H9 (cell line): ENCODE measurements around the gene DAPK2. TPM values are rescaled to one million over a fixed set of nuclear protein-coding genes. Genes with fewer than 3 reads are reported as not detected.

ENCODE experiments used
- DNase-seq: peaks from one replicate; pipeline ENCODE4 v3.0.0-alpha.2; 2017
- H2AFZ ChIP-seq: one replicate; pipeline ENCODE4 v1.6.1; 2013; ENCODE audit warnings: mild to moderate bottlenecking, low read length, control low read depth, moderate library complexity
- H2AK5ac ChIP-seq: 2 replicates; pipeline ENCODE4 v1.6.1; 2013; ENCODE audit warnings: low read length, control low read depth, mixed read lengths; ENCODE audit not compliant: insufficient read length
- H2BK120ac ChIP-seq: one replicate; pipeline ENCODE4 v1.6.1; 2013; ENCODE audit warnings: low read depth, mild to moderate bottlenecking, low read length, control low read depth, inconsistent platforms; ENCODE audit not compliant: poor library complexity, severe bottlenecking
- H2BK12ac ChIP-seq: 2 replicates; pipeline ENCODE4 v1.6.1; 2013; ENCODE audit warnings: low read length, control low read depth, mixed read lengths, low read depth; ENCODE audit not compliant: insufficient read length
- H2BK15ac ChIP-seq: 2 replicates; pipeline ENCODE4 v1.6.1; 2013; ENCODE audit warnings: low read depth, low read length, control low read depth
- H2BK20ac ChIP-seq: one replicate; pipeline ENCODE4 v1.6.1; 2013; ENCODE audit warnings: low read depth, mild to moderate bottlenecking, low read length, control low read depth, inconsistent platforms; ENCODE audit not compliant: poor library complexity, severe bottlenecking
- H2BK5ac ChIP-seq: 2 replicates; pipeline ENCODE4 v1.6.1; 2013; ENCODE audit warnings: low read length, control low read depth, mixed read lengths; ENCODE audit not compliant: insufficient read length
- H3K14ac ChIP-seq: 2 replicates; pipeline ENCODE4 v1.6.1; 2013; ENCODE audit warnings: low read length, control low read depth; ENCODE audit not compliant: insufficient read depth
- H3K18ac ChIP-seq: 2 replicates; pipeline ENCODE4 v1.6.1; 2013; ENCODE audit warnings: low read depth, mild to moderate bottlenecking, mixed read lengths, low read length, control low read depth; ENCODE audit not compliant: insufficient read length
- H3K23ac ChIP-seq: 2 replicates; pipeline ENCODE4 v1.6.1; 2013; ENCODE audit warnings: low read length, control low read depth, mixed read lengths, low read depth; ENCODE audit not compliant: insufficient read length
- H3K23me2 ChIP-seq: 2 replicates; pipeline ENCODE4 v1.6.1; 2013; ENCODE audit warnings: low read depth, mild to moderate bottlenecking, mixed read lengths, low read length, control low read depth; ENCODE audit not compliant: insufficient read length, poor library complexity, severe bottlenecking
- H3K27ac ChIP-seq: 2 replicates; pipeline ENCODE4 v1.5.1; 2013; ENCODE audit warnings: low read length, control low read depth, mixed read lengths, low read depth; ENCODE audit not compliant: insufficient read length
- H3K27me3 ChIP-seq: 2 replicates; pipeline ENCODE4 v1.6.1; 2013; ENCODE audit warnings: low read length, control low read depth, inconsistent platforms; ENCODE audit not compliant: insufficient read depth
- H3K4ac ChIP-seq: 2 replicates; pipeline ENCODE4 v1.6.1; 2013; ENCODE audit warnings: low read depth, mild to moderate bottlenecking, control low read depth, inconsistent platforms, low read length, moderate library complexity
- H3K4me1 ChIP-seq: 2 replicates; pipeline ENCODE4 v1.6.1; 2013; ENCODE audit warnings: low read length, control low read depth, inconsistent platforms; ENCODE audit not compliant: insufficient read depth
- H3K4me2 ChIP-seq: 2 replicates; pipeline ENCODE4 v1.6.1; 2013; ENCODE audit warnings: low read length, control low read depth, mixed read lengths; ENCODE audit not compliant: insufficient read length, insufficient read depth
- H3K56ac ChIP-seq: 2 replicates; pipeline ENCODE4 v1.6.1; 2013; ENCODE audit warnings: low read depth, mild to moderate bottlenecking, mixed read lengths, low read length, control low read depth; ENCODE audit not compliant: insufficient read length
- H3K79me1 ChIP-seq: 2 replicates; pipeline ENCODE4 v1.6.1; 2013; ENCODE audit warnings: low read depth, mild to moderate bottlenecking, moderate library complexity, low read length, control low read depth, inconsistent platforms; ENCODE audit not compliant: insufficient read depth, poor library complexity, severe bottlenecking
- H3K79me2 ChIP-seq: 2 replicates; pipeline ENCODE4 v1.6.1; 2013; ENCODE audit warnings: low read length, control low read depth, inconsistent platforms; ENCODE audit not compliant: insufficient read depth
- H3K9ac ChIP-seq: 2 replicates; pipeline ENCODE4 v1.6.1; 2013; ENCODE audit warnings: low read length, control low read depth, mixed read lengths; ENCODE audit not compliant: insufficient read length; ENCODE audit errors: extremely low read depth
- H3K9me3 ChIP-seq: one replicate; pipeline ENCODE4 v1.6.1; 2013; ENCODE audit warnings: low read depth, low read length, inconsistent platforms; ENCODE audit not compliant: control insufficient read depth
- H3T11ph ChIP-seq: one replicate; pipeline ENCODE4 v1.6.1; 2013; ENCODE audit warnings: mild to moderate bottlenecking, low read length, control low read depth, inconsistent platforms
- H4K20me1 ChIP-seq: one replicate; pipeline ENCODE4 v1.6.1; 2013; ENCODE audit not compliant: control insufficient read depth, insufficient read length, insufficient read depth
- H4K5ac ChIP-seq: 2 replicates; pipeline ENCODE4 v1.6.1; 2013; ENCODE audit warnings: low read depth, mild to moderate bottlenecking, mixed read lengths, low read length, control low read depth; ENCODE audit not compliant: insufficient read length
- H4K8ac ChIP-seq: replicated peaks from 2 replicates; pipeline ENCODE4 v1.6.1; 2013; ENCODE audit warnings: low read length, control low read depth, mixed read lengths, low read depth; ENCODE audit not compliant: insufficient read length
- H4K91ac ChIP-seq: 2 replicates; pipeline ENCODE4 v1.6.1; 2013; ENCODE audit warnings: low read depth, mild to moderate bottlenecking, moderate library complexity, mixed read lengths, low read length, control low read depth; ENCODE audit not compliant: insufficient read length
- H3K27ac Mint-ChIP-seq, 3 experiments: 2 replicates in 2 of 3; 3 replicates in 1 of 3; pipeline ENCODE4 v1.8.0; 2020 to 2021; ENCODE audit warnings: mixed read lengths in 3 of 3, mild to moderate bottlenecking in 1 of 3, moderate library complexity in 1 of 3
- H3K27me3 Mint-ChIP-seq: 2 replicates; pipeline ENCODE4 v1.8.0; 2021; ENCODE audit warnings: low read depth, mild to moderate bottlenecking, moderate library complexity, mixed read lengths
- H3K36me3 Mint-ChIP-seq, 3 experiments: 2 replicates in 2 of 3; 3 replicates in 1 of 3; pipeline ENCODE4 v1.8.0; 2020 to 2021; ENCODE audit warnings: low read depth in 3 of 3, mixed read lengths in 3 of 3; ENCODE audit not compliant: insufficient read depth in 1 of 3
- H3K4me1 Mint-ChIP-seq, 2 experiments: 2 replicates each; pipeline ENCODE4 v1.8.0; 2020; ENCODE audit warnings: mixed read lengths in 2 of 2
- H3K4me3 Mint-ChIP-seq, 2 experiments: 2 replicates in 1 of 2; 3 replicates in 1 of 2; pipeline ENCODE4 v1.8.0; 2020 to 2021; ENCODE audit warnings: mild to moderate bottlenecking in 2 of 2, mixed read lengths in 2 of 2, moderate library complexity in 1 of 2
- H3K9me3 Mint-ChIP-seq, 2 experiments: 2 replicates in 1 of 2; 3 replicates in 1 of 2; pipeline ENCODE4 v1.8.0; 2020; ENCODE audit warnings: mild to moderate bottlenecking in 2 of 2, mixed read lengths in 2 of 2, moderate library complexity in 1 of 2
- WGBS: extraction: QIAGEN DNeasy Blood & Tissue Kit; methylation state at CpG from one replicate; pipeline ENCODE4 v1.1.7; 2013; ENCODE audit warnings: missing lambda C conversion rate, low lambda C conversion rate, mixed read lengths; ENCODE audit not compliant: insufficient read length; ENCODE audit errors: extremely low coverage; 5-methylcytosine and 5-hydroxymethylcytosine counted together
- total RNA-seq: library from RNA; stranded (reverse); gene quantifications from 2 replicates; pipeline ENCODE4 v1.2.1, GENCODE V29; 2021
- TF ChIP-seq, protein P1 (sequence below): fragments of 200-600 bp; sonication (generic); conservative IDR thresholded peaks from 3 replicates; pipeline ENCODE4 v1.8.0; 2021; ENCODE audit warnings: antibody characterized with exemption, mild to moderate bottlenecking

DAPK2 gene
- total RNA-seq, 1 experiment from 2014 or later: 3.5 TPM

GRCh38 chr15:63945007-63945788 is 101.1 kb downstream of the DAPK2 start:
- H2AFZ ChIP-seq: no peak overlapping the region
- no peaks in the 10 kb centered on the region for H3K36me3 Mint-ChIP-seq
- DNase-seq: peak; percentile 78

More at GRCh38 chr15:63945007-63945788, 101.1 kb downstream of the DAPK2 start:
- Histone ChIP-seq H3K23me2 (no peaks in the 10 kb centered on the region), H3K4me1 (no peaks in the 10 kb centered on the region), H3K4ac (no peak overlapping the region), H3K4me2 (no peak overlapping the region), H4K20me1 (no peaks in the 10 kb centered on the region), H3K14ac (no peak overlapping the region; the same call in 1 of the 2 replicates), H3K18ac (no peak overlapping the region), H3K27ac (no peak overlapping the region), H2BK15ac (no peak overlapping the region), H3K23ac (no peak overlapping the region), H3K56ac (no peak overlapping the region), H2AK5ac (no peak overlapping the region), H2BK12ac (no peak overlapping the region), H4K8ac (no peak overlapping the region), H2BK5ac (no peak overlapping the region), H3K79me2 (no peaks in the 10 kb centered on the region), H3K79me1 (no peaks in the 10 kb centered on the region), H4K5ac (no peak overlapping the region), H3K9me3 (no peaks in the 10 kb centered on the region), H3K27me3 (no peaks in the 10 kb centered on the region), H2BK120ac (no peak overlapping the region), H3K9ac (no peak overlapping the region), H4K91ac (no peak overlapping the region), H3T11ph (no peak overlapping the region), H2BK20ac (no peak overlapping the region)
- TF ChIP-seq, protein P1, sequence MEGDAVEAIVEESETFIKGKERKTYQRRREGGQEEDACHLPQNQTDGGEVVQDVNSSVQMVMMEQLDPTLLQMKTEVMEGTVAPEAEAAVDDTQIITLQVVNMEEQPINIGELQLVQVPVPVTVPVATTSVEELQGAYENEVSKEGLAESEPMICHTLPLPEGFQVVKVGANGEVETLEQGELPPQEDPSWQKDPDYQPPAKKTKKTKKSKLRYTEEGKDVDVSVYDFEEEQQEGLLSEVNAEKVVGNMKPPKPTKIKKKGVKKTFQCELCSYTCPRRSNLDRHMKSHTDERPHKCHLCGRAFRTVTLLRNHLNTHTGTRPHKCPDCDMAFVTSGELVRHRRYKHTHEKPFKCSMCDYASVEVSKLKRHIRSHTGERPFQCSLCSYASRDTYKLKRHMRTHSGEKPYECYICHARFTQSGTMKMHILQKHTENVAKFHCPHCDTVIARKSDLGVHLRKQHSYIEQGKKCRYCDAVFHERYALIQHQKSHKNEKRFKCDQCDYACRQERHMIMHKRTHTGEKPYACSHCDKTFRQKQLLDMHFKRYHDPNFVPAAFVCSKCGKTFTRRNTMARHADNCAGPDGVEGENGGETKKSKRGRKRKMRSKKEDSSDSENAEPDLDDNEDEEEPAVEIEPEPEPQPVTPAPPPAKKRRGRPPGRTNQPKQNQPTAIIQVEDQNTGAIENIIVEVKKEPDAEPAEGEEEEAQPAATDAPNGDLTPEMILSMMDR: peak; percentile 95
- peaks cover 4 to 10% of the 10 kb centered on the region in 2 experiments for H3K4me1 Mint-ChIP-seq
- H3K9me3 Mint-ChIP-seq: no peaks in the 10 kb centered on the region; a peak in 1 of 5 replicates
- H3K27me3 Mint-ChIP-seq: no peaks in the 10 kb centered on the region; the same call in 1 of the 2 replicates
- H3K27ac Mint-ChIP-seq: peak overlapping the region in 1 of 3 experiments; percentile 55; a peak in 2 of 7 replicates
- no peak overlapping the region for H3K4me3 Mint-ChIP-seq
- no CpG with 5 or more reads among the region's 8 CpGs for WGBS
